HEK293 (cell line): ENCODE results near the gene CADPS.

ENCODE experiments used
- CTCF ChIA-PET: fragments of 350-600 bp; formaldehyde crosslinking; extraction: SDS; loops from one replicate; lab custom pipeline; 2021; ENCODE audit warnings: antibody characterized with exemption; lab: Yijun Ruan, JAX
- POLR2A ChIA-PET: fragments of 300-600 bp; formaldehyde crosslinking; extraction: SDS; loops from one replicate; lab custom pipeline; 2020; ENCODE audit warnings: antibody characterized with exemption, inconsistent platforms; lab: Yijun Ruan, JAX
- H3K27ac ChIP-seq: fragments of 200-500 bp; sonication (Bioruptor generic); 2 replicates; pipeline ENCODE4 v1.5.1; 2014; ENCODE audit warnings: low read depth, low read length, control low read depth, inconsistent platforms; ENCODE audit errors: extremely low read depth
- H3K36me3 ChIP-seq, 2 experiments: fragments of 200-500 bp in 1 of 2; sonication (Bioruptor generic) in 1 of 2; 1 replicate in 1 of 2; 2 replicates in 1 of 2; pipeline ENCODE4 v1.5.1; 2014 to 2017; ENCODE audit warnings: inconsistent platforms in 2 of 2, low read length in 2 of 2; ENCODE audit not compliant: control insufficient read depth in 2 of 2, insufficient read depth in 1 of 2
- H3K4me1 ChIP-seq: fragments of 200-500 bp; sonication (Bioruptor generic); 2 replicates; pipeline ENCODE4 v1.5.1; 2014; ENCODE audit warnings: mild to moderate bottlenecking, low read length, inconsistent platforms; ENCODE audit not compliant: control insufficient read depth, insufficient read depth
- H3K4me3 ChIP-seq: 2 replicates; pipeline ENCODE4 v1.5.1; 2011; ENCODE audit warnings: low read depth, mild to moderate bottlenecking, control low read depth, low read length, moderate library complexity
- H3K9me3 ChIP-seq: fragments of 200-500 bp; sonication (Bioruptor generic); 2 replicates; pipeline ENCODE4 v1.5.1; 2014; ENCODE audit warnings: low read depth, low read length, inconsistent platforms; ENCODE audit not compliant: control insufficient read depth, insufficient read depth
- KLF7 ChIP-seq: fragments of 450-650 bp; formaldehyde crosslinking; IDR thresholded peaks from 2 replicates; pipeline ENCODE4 v1.5.1; 2016; ENCODE audit warnings: missing biosample characterization, missing genetic modification characterization, borderline replicate concordance
- KLF9 ChIP-seq: fragments of 450-650 bp; formaldehyde crosslinking; IDR thresholded peaks from 2 replicates; pipeline ENCODE4 v1.5.1; 2016; ENCODE audit warnings: missing biosample characterization, missing genetic modification characterization, low read depth
- MEIS1 ChIP-seq: sonication (generic); formaldehyde crosslinking; IDR thresholded peaks from 2 replicates; pipeline ENCODE4 v1.8.1; 2022; ENCODE audit warnings: missing genetic modification reagents, mild to moderate bottlenecking, borderline replicate concordance
- MYNN ChIP-seq: fragments of 450-650 bp; formaldehyde crosslinking; IDR thresholded peaks from 2 replicates; pipeline ENCODE4 v1.5.1; 2016; ENCODE audit warnings: missing biosample characterization, missing genetic modification characterization, borderline replicate concordance
- YY1 ChIP-seq: fragments of 450-650 bp; formaldehyde crosslinking; IDR thresholded peaks from 2 replicates; pipeline ENCODE4 v1.5.1; 2018; ENCODE audit warnings: missing biosample characterization, missing genetic modification characterization
- ZIC2 ChIP-seq: fragments of 450-650 bp; formaldehyde crosslinking; IDR thresholded peaks from 2 replicates; pipeline ENCODE4 v1.5.1; 2016; ENCODE audit warnings: missing biosample characterization, missing genetic modification characterization
- ZNF114 ChIP-seq: fragments of 450-650 bp; formaldehyde crosslinking; IDR thresholded peaks from 2 replicates; pipeline ENCODE4 v1.5.0; 2017; ENCODE audit warnings: missing biosample characterization, missing genetic modification characterization
- ZNF132 ChIP-seq: fragments of 450-650 bp; formaldehyde crosslinking; IDR thresholded peaks from 2 replicates; pipeline ENCODE4 v1.5.1; 2017; ENCODE audit warnings: missing biosample characterization, missing genetic modification characterization, borderline replicate concordance
- ZNF169 ChIP-seq: fragments of 450-650 bp; formaldehyde crosslinking; IDR thresholded peaks from 2 replicates; pipeline ENCODE4 v1.5.1; 2016; ENCODE audit warnings: missing biosample characterization, missing genetic modification characterization
- ZNF184 ChIP-seq: fragments of 450-650 bp; IDR thresholded peaks from 2 replicates; pipeline ENCODE4 v1.5.1; 2018; ENCODE audit warnings: missing biosample characterization, mild to moderate bottlenecking, missing genetic modification characterization
- ZNF23 ChIP-seq: fragments of 450-650 bp; formaldehyde crosslinking; IDR thresholded peaks from 2 replicates; pipeline ENCODE4 v1.5.1; 2016; ENCODE audit warnings: missing biosample characterization, missing genetic modification characterization, borderline replicate concordance
- ZNF423 ChIP-seq: fragments of 450-650 bp; formaldehyde crosslinking; IDR thresholded peaks from 2 replicates; pipeline ENCODE4 v1.5.1; 2016; ENCODE audit warnings: missing biosample characterization, missing genetic modification characterization
- ZNF549 ChIP-seq: fragments of 450-650 bp; IDR thresholded peaks from 2 replicates; pipeline ENCODE4 v1.5.1; 2018; ENCODE audit warnings: missing biosample characterization, missing genetic modification characterization, mild to moderate bottlenecking, inconsistent platforms, moderate library complexity
- ZNF747 ChIP-seq: fragments of 450-650 bp; formaldehyde crosslinking; IDR thresholded peaks from 2 replicates; pipeline ENCODE4 v1.5.1; 2016; ENCODE audit warnings: missing biosample characterization, missing genetic modification characterization
- TF ChIP-seq, protein P1 (sequence below): fragments of 450-650 bp; formaldehyde crosslinking; IDR thresholded peaks from 2 replicates; pipeline ENCODE4 v1.5.1; 2016; ENCODE audit warnings: missing biosample characterization, missing genetic modification characterization
- TF ChIP-seq, protein P2 (sequence below): fragments of 450-650 bp; formaldehyde crosslinking; IDR thresholded peaks from 2 replicates; pipeline ENCODE4 v1.5.1; 2016; ENCODE audit warnings: missing biosample characterization, missing genetic modification characterization
- TF ChIP-seq, protein P3 (sequence below): IDR thresholded peaks from 2 replicates; pipeline ENCODE4 v1.6.1; 2011; ENCODE audit warnings: mild to moderate bottlenecking, low read depth, low read length, borderline replicate concordance
- TF ChIP-seq, protein P4 (sequence below): fragments of 450-650 bp; formaldehyde crosslinking; conservative IDR thresholded peaks from 2 replicates; pipeline ENCODE4 v1.5.1; 2016; ENCODE audit warnings: low read depth, missing biosample characterization, missing genetic modification characterization
- TF ChIP-seq, protein P5 (sequence below): fragments of 450-650 bp; formaldehyde crosslinking; IDR thresholded peaks from 2 replicates; pipeline ENCODE4 v1.5.1; 2017; ENCODE audit warnings: missing biosample characterization, missing genetic modification characterization
- TF ChIP-seq, protein P6 (sequence below): fragments of 450-650 bp; formaldehyde crosslinking; IDR thresholded peaks from 2 replicates; pipeline ENCODE4 v1.5.1; 2016; ENCODE audit warnings: missing biosample characterization, missing genetic modification characterization

CADPS gene

DNA sequence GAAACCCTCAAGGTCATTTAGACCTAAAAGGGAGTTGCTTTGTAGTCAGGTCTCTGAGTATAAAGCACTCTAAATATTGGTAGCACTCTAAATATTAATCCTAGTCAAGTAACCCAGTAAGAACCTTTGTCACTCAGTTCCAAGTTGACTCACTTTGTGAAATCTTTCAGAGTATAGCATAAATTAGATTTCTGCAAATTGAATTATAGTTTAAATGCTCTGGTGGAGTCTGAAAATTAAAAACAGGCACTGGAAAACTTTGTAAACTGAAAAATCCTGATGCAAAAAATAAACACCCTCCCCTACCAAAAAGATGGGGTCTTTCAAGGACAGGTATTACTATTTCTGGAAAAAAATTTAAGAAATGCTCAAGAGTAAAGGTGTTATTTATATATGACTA, 305.6 kb downstream of the CADPS start (continued):
- TF ChIP-seq, protein P1, sequence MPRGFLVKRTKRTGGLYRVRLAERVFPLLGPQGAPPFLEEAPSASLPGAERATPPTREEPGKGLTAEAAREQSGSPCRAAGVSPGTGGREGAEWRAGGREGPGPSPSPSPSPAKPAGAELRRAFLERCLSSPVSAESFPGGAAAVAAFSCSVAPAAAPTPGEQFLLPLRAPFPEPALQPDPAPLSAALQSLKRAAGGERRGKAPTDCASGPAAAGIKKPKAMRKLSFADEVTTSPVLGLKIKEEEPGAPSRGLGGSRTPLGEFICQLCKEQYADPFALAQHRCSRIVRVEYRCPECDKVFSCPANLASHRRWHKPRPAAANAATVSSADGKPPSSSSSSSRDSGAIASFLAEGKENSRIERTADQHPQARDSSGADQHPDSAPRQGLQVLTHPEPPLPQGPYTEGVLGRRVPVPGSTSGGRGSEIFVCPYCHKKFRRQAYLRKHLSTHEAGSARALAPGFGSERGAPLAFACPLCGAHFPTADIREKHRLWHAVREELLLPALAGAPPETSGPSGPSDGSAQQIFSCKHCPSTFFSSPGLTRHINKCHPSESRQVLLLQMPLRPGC (tag by site-specific recombination) = no peak
- TF ChIP-seq, protein P2, sequence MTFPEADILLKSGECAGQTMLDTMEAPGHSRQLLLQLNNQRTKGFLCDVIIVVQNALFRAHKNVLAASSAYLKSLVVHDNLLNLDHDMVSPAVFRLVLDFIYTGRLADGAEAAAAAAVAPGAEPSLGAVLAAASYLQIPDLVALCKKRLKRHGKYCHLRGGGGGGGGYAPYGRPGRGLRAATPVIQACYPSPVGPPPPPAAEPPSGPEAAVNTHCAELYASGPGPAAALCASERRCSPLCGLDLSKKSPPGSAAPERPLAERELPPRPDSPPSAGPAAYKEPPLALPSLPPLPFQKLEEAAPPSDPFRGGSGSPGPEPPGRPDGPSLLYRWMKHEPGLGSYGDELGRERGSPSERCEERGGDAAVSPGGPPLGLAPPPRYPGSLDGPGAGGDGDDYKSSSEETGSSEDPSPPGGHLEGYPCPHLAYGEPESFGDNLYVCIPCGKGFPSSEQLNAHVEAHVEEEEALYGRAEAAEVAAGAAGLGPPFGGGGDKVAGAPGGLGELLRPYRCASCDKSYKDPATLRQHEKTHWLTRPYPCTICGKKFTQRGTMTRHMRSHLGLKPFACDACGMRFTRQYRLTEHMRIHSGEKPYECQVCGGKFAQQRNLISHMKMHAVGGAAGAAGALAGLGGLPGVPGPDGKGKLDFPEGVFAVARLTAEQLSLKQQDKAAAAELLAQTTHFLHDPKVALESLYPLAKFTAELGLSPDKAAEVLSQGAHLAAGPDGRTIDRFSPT (tag by site-specific recombination) = no peak
- TF ChIP-seq MEIS1 (CRISPR knock-in tag) (no peak), ZNF747 (no peak), KLF7 (tag by site-specific recombination) (no peak), ZNF23 (tag by site-specific recombination) (no peak), YY1 (tag by site-specific recombination) (no peak)

- Histone ChIP-seq H3K4me3 (no peak overlapping the region), H3K27ac (no peak overlapping the region), H3K4me1 (no peaks in the 10 kb centered on the region), H3K36me3 (no peaks in the 10 kb centered on the region), H3K9me3 (no peaks in the 10 kb centered on the region)
- ChIA-PET CTCF (interaction anchor here (0.5 to 0.6 kb wide), 2 partner anchors 241 to 1123 kb away, joined by 3 to 4 read pairs; no protein-coding TSS in a partner anchor), POLR2A (no interaction called here)
- no peak for TF ChIP-seq ZNF184
- no peak for TF ChIP-seq ZNF169 (tag by site-specific recombination)
- TF ChIP-seq ZNF114 (tag by site-specific recombination) = no peak
Observed at GRCh38 chr3:62567097-62568021, 307.9 kb downstream of the CADPS start.

DNA sequence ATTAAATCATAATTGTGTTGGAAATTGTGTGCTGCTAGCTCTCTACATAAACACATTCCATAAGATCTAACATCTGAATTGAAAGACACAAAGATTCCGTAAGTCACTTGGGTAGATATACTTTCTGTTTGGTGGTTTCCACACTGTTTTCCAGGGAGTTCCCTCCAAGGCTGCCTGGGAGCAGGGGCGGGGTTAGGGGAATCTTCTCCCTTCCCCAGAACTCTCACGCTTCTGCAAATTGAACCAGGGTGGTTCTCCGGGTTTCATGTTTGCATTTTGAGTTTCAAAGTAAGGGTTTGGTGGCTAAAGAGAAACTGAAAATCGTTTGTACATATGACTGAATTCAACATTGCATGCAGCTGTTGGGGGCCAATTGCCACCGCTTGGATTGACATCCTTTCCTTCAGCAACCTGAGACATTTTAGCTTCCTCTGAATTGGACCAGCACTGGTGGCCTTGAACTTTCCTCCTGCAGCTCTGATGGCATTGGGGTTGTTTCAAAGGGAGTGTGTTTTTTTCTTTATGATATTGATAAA, 309.1 kb downstream of the CADPS start:
- Histone ChIP-seq H3K4me1 (no peaks in the 10 kb centered on the region), H3K4me3 (no peak overlapping the region), H3K36me3 (no peaks in the 10 kb centered on the region), H3K27ac (no peak overlapping the region), H3K9me3 (no peaks in the 10 kb centered on the region)
- CTCF ChIA-PET = interaction anchor here (0.7 kb wide), 2 partner anchors 21 to 1822 kb away, joined by 3 read pairs; no protein-coding TSS in a partner anchor
- POLR2A ChIA-PET = no interaction called here
- TF ChIP-seq ZNF423 (tag by site-specific recombination) (no peak), ZIC2 (tag by site-specific recombination) (no peak), ZNF169 (tag by site-specific recombination) (no peak), KLF9 (no peak), ZNF132 (tag by site-specific recombination) (no peak), ZNF549 (tag by site-specific recombination) (no peak), MYNN (tag by site-specific recombination) (no peak)
- TF ChIP-seq, protein P3, sequence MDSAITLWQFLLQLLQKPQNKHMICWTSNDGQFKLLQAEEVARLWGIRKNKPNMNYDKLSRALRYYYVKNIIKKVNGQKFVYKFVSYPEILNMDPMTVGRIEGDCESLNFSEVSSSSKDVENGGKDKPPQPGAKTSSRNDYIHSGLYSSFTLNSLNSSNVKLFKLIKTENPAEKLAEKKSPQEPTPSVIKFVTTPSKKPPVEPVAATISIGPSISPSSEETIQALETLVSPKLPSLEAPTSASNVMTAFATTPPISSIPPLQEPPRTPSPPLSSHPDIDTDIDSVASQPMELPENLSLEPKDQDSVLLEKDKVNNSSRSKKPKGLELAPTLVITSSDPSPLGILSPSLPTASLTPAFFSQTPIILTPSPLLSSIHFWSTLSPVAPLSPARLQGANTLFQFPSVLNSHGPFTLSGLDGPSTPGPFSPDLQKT = no peak
- TF ChIP-seq, protein P4, sequence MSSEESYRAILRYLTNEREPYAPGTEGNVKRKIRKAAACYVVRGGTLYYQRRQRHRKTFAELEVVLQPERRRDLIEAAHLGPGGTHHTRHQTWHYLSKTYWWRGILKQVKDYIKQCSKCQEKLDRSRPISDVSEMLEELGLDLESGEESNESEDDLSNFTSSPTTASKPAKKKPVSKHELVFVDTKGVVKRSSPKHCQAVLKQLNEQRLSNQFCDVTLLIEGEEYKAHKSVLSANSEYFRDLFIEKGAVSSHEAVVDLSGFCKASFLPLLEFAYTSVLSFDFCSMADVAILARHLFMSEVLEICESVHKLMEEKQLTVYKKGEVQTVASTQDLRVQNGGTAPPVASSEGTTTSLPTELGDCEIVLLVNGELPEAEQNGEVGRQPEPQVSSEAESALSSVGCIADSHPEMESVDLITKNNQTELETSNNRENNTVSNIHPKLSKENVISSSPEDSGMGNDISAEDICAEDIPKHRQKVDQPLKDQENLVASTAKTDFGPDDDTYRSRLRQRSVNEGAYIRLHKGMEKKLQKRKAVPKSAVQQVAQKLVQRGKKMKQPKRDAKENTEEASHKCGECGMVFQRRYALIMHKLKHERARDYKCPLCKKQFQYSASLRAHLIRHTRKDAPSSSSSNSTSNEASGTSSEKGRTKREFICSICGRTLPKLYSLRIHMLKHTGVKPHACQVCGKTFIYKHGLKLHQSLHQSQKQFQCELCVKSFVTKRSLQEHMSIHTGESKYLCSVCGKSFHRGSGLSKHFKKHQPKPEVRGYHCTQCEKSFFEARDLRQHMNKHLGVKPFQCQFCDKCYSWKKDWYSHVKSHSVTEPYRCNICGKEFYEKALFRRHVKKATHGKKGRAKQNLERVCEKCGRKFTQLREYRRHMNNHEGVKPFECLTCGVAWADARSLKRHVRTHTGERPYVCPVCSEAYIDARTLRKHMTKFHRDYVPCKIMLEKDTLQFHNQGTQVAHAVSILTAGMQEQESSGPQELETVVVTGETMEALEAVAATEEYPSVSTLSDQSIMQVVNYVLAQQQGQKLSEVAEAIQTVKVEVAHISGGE (tag by site-specific recombination) = no peak
- TF ChIP-seq, protein P5, sequence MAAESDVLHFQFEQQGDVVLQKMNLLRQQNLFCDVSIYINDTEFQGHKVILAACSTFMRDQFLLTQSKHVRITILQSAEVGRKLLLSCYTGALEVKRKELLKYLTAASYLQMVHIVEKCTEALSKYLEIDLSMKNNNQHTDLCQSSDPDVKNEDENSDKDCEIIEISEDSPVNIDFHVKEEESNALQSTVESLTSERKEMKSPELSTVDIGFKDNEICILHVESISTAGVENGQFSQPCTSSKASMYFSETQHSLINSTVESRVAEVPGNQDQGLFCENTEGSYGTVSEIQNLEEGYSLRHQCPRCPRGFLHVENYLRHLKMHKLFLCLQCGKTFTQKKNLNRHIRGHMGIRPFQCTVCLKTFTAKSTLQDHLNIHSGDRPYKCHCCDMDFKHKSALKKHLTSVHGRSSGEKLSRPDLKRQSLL (tag by site-specific recombination) = no peak
- TF ChIP-seq, protein P6, sequence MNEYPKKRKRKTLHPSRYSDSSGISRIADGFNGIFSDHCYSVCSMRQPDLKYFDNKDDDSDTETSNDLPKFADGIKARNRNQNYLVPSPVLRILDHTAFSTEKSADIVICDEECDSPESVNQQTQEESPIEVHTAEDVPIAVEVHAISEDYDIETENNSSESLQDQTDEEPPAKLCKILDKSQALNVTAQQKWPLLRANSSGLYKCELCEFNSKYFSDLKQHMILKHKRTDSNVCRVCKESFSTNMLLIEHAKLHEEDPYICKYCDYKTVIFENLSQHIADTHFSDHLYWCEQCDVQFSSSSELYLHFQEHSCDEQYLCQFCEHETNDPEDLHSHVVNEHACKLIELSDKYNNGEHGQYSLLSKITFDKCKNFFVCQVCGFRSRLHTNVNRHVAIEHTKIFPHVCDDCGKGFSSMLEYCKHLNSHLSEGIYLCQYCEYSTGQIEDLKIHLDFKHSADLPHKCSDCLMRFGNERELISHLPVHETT (tag by site-specific recombination) = no peak
